Natural killer cell (primary cell): ENCODE results near the gene FASTKD3. TPM values are rescaled to one million over a fixed set of nuclear protein-coding genes. Genes with fewer than 3 reads are reported as not detected.

ENCODE experiments used
- ATAC-seq, 3 donors: fragments of 150-1000 bp in 2 of 3; fragments of 200-7000 bp in 1 of 3; cut with Tn5 transposase; 1 replicate in 1 of 3; 2 replicates in 2 of 3; pipeline ENCODE4 v1.10.0; 2021; ENCODE audit warnings: mild to moderate bottlenecking in 2 of 3, moderate library complexity in 2 of 3
- DNase-seq, 2 donors: peaks; one replicate each; pipeline versions ENCODE4 v3.0.0 to v3.0.0-alpha.2; 2013 to 2021; ENCODE audit warnings: mixed read lengths in 1 of 2
- H3K27ac ChIP-seq: one replicate; pipeline ENCODE4 v1.5.1; 2013; ENCODE audit warnings: mild to moderate bottlenecking, low read length
- H3K27me3 ChIP-seq: one replicate; pipeline ENCODE4 v1.6.1; 2013; ENCODE audit warnings: low read length; ENCODE audit not compliant: control insufficient read depth, insufficient read depth
- H3K36me3 ChIP-seq: one replicate; pipeline ENCODE4 v1.6.1; 2013; ENCODE audit warnings: low read length; ENCODE audit not compliant: control insufficient read depth, insufficient read depth
- H3K4me1 ChIP-seq: one replicate; pipeline ENCODE4 v1.6.1; 2013; ENCODE audit warnings: low read length; ENCODE audit not compliant: control insufficient read depth, insufficient read depth
- H3K4me3 ChIP-seq: one replicate; pipeline ENCODE4 v1.5.1; 2013; ENCODE audit warnings: low read length
- H3K9me3 ChIP-seq: one replicate; pipeline ENCODE4 v1.6.1; 2013; ENCODE audit warnings: low read length; ENCODE audit not compliant: control insufficient read depth, insufficient read depth
- H3K27ac Mint-ChIP-seq, 2 donors: one replicate each; pipeline ENCODE4 v1.8.0; 2022; ENCODE audit warnings: mild to moderate bottlenecking in 2 of 2, mixed read lengths in 2 of 2, moderate library complexity in 1 of 2
- H3K27me3 Mint-ChIP-seq, 2 donors: one replicate each; pipeline ENCODE4 v1.8.0; 2022; ENCODE audit warnings: low read depth in 2 of 2, mixed read lengths in 2 of 2
- H3K36me3 Mint-ChIP-seq: one replicate; pipeline ENCODE4 v1.8.0; 2022; ENCODE audit warnings: mixed read lengths
- H3K4me1 Mint-ChIP-seq, 2 donors: one replicate each; pipeline ENCODE4 v1.8.0; 2022; ENCODE audit warnings: mixed read lengths in 2 of 2
- H3K4me3 Mint-ChIP-seq: one replicate; pipeline ENCODE4 v1.8.0; 2022; ENCODE audit warnings: mild to moderate bottlenecking, moderate library complexity, mixed read lengths
- H3K9me3 Mint-ChIP-seq, 2 donors: one replicate each; pipeline ENCODE4 v1.8.0; 2022; ENCODE audit warnings: mixed read lengths in 2 of 2
- WGBS: methylation state at CpG from one replicate; pipeline ENCODE4 v1.1.7; 2013; ENCODE audit warnings: missing lambda C conversion rate; ENCODE audit not compliant: insufficient coverage; 5-methylcytosine and 5-hydroxymethylcytosine counted together
- intact Hi-C: fragments of 100-400 bp; cut with micrococcal nuclease; formaldehyde crosslinking; loops from one replicate; pipeline ENCODE4 v1.14.2; 2022
- total RNA-seq, 4 donors: library from RNA; stranded (reverse); fragments of 120-200 nt in 1 of 4; gene quantifications; one replicate each; pipeline versions ENCODE4 v1.2.3 to v1.2.4, GENCODE V29; 2013 to 2022
- TF ChIP-seq, protein P1 (sequence below): fragments of 200-600 bp; IDR thresholded peaks from one replicate; pipeline ENCODE4 v1.8.0; 2022; ENCODE audit warnings: antibody characterized with exemption

The FASTKD3 gene
- total RNA-seq, 3 donors from 2014 or later (not counting 1 experiment from before 2014, with no cell fraction given): 8.0 to 10.6 (median 8.6) TPM

DNA sequence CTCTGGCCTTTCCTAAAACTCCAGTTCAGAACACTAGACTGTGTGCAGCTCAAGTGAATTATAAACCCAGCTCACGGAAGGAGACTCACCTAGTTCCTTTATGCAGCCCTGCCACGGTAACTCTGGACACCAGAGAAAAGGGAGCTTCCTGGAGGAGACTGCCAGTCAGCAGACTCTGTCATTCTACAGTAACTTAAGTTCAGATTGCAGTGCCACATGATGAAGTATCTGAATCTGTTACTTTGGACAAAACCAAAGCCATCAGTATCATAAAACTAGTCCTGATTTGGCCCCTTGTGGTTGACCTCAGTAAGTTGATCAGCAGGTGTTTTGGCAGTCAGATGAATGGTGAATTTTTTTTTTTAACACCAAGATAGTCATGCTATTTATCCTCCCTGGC, 2.8 kb upstream of the FASTKD3 start:
- peaks cover 9% of the 10 kb centered on the region for H3K36me3 Mint-ChIP-seq
- Histone ChIP-seq H3K27ac (no peak overlapping the region), H3K4me1 (peaks cover 10% of the 10 kb centered on the region), H3K36me3 (peaks cover 24% of the 10 kb centered on the region), H3K9me3 (no peaks in the 10 kb centered on the region), H3K4me3 (no peak overlapping the region), H3K27me3 (no peaks in the 10 kb centered on the region)
- intact Hi-C loops: no loop called here
- 77% methylated on average over 2 of the region's 2 CpGs for WGBS
- peak overlapping the region; percentile 83 to 87 for H3K27ac Mint-ChIP-seq
- ATAC-seq: no peak
- no peak overlapping the region for H3K4me3 Mint-ChIP-seq
- TF ChIP-seq, protein P1, sequence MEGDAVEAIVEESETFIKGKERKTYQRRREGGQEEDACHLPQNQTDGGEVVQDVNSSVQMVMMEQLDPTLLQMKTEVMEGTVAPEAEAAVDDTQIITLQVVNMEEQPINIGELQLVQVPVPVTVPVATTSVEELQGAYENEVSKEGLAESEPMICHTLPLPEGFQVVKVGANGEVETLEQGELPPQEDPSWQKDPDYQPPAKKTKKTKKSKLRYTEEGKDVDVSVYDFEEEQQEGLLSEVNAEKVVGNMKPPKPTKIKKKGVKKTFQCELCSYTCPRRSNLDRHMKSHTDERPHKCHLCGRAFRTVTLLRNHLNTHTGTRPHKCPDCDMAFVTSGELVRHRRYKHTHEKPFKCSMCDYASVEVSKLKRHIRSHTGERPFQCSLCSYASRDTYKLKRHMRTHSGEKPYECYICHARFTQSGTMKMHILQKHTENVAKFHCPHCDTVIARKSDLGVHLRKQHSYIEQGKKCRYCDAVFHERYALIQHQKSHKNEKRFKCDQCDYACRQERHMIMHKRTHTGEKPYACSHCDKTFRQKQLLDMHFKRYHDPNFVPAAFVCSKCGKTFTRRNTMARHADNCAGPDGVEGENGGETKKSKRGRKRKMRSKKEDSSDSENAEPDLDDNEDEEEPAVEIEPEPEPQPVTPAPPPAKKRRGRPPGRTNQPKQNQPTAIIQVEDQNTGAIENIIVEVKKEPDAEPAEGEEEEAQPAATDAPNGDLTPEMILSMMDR: no peak
- H3K4me1 Mint-ChIP-seq: peaks cover 70 to 74% of the 10 kb centered on the region in 2 donors
- peak in 1 of 2 donors; percentile 34 for DNase-seq
- no peaks in the 10 kb centered on the region for H3K9me3 Mint-ChIP-seq
- no peaks in the 10 kb centered on the region for H3K27me3 Mint-ChIP-seq

DNA sequence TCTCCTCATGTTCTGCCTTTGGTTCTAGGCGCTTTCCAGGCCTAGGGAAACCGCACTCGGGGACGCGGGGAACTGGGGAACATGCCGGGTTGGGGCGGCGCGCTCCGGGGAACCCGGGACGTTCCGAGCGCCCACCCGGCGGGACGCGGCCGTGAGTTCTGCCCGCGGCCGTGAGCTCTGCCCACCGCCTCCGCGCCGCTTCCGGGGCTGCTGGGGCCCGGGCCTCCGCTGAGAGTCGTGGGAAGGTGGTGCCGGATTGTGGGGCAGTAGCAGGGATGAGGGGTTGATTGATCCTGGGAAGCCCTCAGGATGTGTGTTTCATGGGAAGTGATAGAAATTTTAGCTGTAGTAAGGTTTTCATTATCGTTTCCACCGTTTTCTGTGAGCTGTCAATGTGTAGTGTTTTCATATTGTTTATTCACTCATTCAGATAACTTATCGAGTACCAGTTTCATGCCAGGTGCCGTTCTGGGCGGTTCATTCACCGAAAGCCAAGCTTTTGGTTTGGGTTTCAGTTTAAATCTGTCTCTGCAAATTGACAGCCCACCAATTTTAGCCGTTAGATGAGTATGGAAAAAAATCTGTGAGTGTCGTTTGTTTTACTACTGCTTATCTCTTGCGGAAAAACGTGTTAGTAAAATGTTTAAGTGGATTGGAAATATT, 774 bp upstream of the FASTKD3 start:
- Histone ChIP-seq H3K4me3 (peak overlapping the region; percentile 72), H3K27ac (peak overlapping the region; percentile 61), H3K27me3 (no peaks in the 10 kb centered on the region), H3K4me1 (peaks cover 10% of the 10 kb centered on the region), H3K9me3 (no peaks in the 10 kb centered on the region), H3K36me3 (peaks cover 14% of the 10 kb centered on the region)
- H3K4me3 Mint-ChIP-seq: peak overlapping the region; percentile 92
- peaks cover 75 to 77% of the 10 kb centered on the region in 2 donors for H3K4me1 Mint-ChIP-seq
- no peaks in the 10 kb centered on the region for H3K27me3 Mint-ChIP-seq
- H3K36me3 Mint-ChIP-seq: no peaks in the 10 kb centered on the region
- H3K27ac Mint-ChIP-seq: peak overlapping the region; percentile 83 to 87
- TF ChIP-seq, protein P1: no peak
- intact Hi-C loops: no loop called here
- peak; percentile 27 to 50 for DNase-seq
- WGBS: under 1% methylated on average over 39 of the region's 41 CpGs
- H3K9me3 Mint-ChIP-seq: no peaks in the 10 kb centered on the region
- ATAC-seq: peak; percentile 24 to 53 (median 39)

DNA sequence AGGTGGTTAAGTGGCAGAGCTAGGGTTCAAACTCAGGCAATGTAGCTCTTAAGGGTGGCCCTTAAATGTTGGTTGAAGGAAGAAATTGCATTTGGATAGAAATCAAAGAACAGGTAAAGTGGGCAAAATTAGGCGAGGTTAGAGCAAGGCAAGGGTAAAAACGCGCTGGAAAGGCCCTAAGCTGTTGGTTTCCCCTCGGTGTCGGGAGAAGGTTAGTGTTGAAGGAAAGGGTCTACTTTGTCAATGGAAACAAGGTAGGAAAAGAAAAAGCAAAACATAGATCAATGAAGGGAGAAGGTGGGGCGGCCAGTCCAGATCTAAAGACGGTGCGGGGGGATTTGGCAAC, 431 bp downstream of the FASTKD3 start:
- TF ChIP-seq, protein P1: no peak
- H3K27me3 Mint-ChIP-seq: no peaks in the 10 kb centered on the region
- peaks cover 63 to 68% of the 10 kb centered on the region in 2 donors for H3K4me1 Mint-ChIP-seq
- ATAC-seq: no peak
- peak overlapping the region; percentile 90 for H3K4me3 Mint-ChIP-seq
- H3K27ac ChIP-seq: peak overlapping the region; percentile 32
- H3K27ac Mint-ChIP-seq: peak overlapping the region; percentile 79 to 87
- peaks cover 10% of the 10 kb centered on the region for H3K4me1 ChIP-seq
- no peaks in the 10 kb centered on the region for H3K9me3 ChIP-seq
- 0% methylated on average over 8 of the region's 8 CpGs for WGBS
- no peak for DNase-seq
- intact Hi-C loops: no loop called here
- H3K4me3 ChIP-seq: peak overlapping the region; percentile 72
- H3K27me3 ChIP-seq: no peaks in the 10 kb centered on the region
- H3K9me3 Mint-ChIP-seq: no peaks in the 10 kb centered on the region
- no peaks in the 10 kb centered on the region for H3K36me3 Mint-ChIP-seq
- H3K36me3 ChIP-seq: peaks cover 10% of the 10 kb centered on the region

DNA sequence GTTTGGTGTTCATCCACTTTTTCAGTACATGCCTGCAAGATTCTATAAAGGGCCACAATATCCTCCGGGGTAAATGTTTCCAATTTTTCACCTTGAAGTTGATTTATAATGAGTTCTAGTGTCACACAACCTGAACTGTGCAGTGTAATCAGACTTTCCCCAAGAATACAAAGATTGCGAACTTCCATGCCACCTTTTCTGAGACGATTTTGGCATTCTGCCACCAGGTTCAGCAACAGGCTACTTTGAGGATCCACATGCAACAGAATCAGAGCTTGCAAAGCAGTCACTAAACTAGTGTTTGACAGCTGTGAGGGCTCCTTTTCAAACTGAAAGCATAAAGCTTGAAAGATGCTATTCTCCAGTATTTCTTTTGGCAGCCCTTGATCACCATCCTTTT, 1.6 kb downstream of the FASTKD3 start:
- DNase-seq: no peak
- Histone ChIP-seq H3K27me3 (no peaks in the 10 kb centered on the region), H3K4me3 (no peak overlapping the region), H3K4me1 (peaks cover 10% of the 10 kb centered on the region), H3K27ac (no peak overlapping the region), H3K36me3 (peaks cover 16% of the 10 kb centered on the region), H3K9me3 (no peaks in the 10 kb centered on the region)
- ATAC-seq: no peak
- H3K9me3 Mint-ChIP-seq: no peaks in the 10 kb centered on the region
- peaks cover 9% of the 10 kb centered on the region for H3K36me3 Mint-ChIP-seq
- H3K27me3 Mint-ChIP-seq: no peaks in the 10 kb centered on the region
- peaks cover 53 to 58% of the 10 kb centered on the region in 2 donors for H3K4me1 Mint-ChIP-seq
- TF ChIP-seq, protein P1: no peak
- H3K4me3 Mint-ChIP-seq: peak overlapping the region; percentile 90
- no peak overlapping the region for H3K27ac Mint-ChIP-seq
- intact Hi-C loops: no loop called here
- whole genome bisulfite sequencing: 89% methylated on average over 3 of the region's 3 CpGs
